Panc1 (cell line): ENCODE measurements around the gene CHRM4. TPM values are rescaled to one million over a fixed set of nuclear protein-coding genes. Genes with fewer than 3 reads are reported as not detected.

Experiments
- ATAC-seq: fragments of 200-7000 bp; cut with Tn5 transposase; 2 replicates; pipeline ENCODE4 v1.9.1; 2020; ENCODE audit warnings: mild to moderate bottlenecking, moderate library complexity
- BruUV-seq: library from RNA; stranded (reverse); fragments of 400-500 nt; replicated peaks from 2 replicates; lab custom pipeline; 2021; lab: Mats Ljungman, UMichigan
- CTCF ChIA-PET: fragments of 300-600 bp; sonication (Branson Sonifier 250); formaldehyde crosslinking; loops from one replicate; lab custom pipeline; 2022; ENCODE audit warnings: antibody characterized with exemption; lab: Charles Lee
- POLR2A ChIA-PET: fragments of 300-600 bp; sonication (Branson Sonifier 250); formaldehyde crosslinking; loops from one replicate; lab custom pipeline; 2022; ENCODE audit warnings: antibody characterized with exemption; lab: Charles Lee
- DNase-seq: peaks from one replicate; pipeline ENCODE4 v3.0.0-alpha.2; 2010; ENCODE audit warnings: low read depth, low spot score
- H3K27ac ChIP-seq: 2 replicates; pipeline ENCODE4 v1.5.1; 2011; ENCODE audit warnings: mild to moderate bottlenecking, low read length, inconsistent platforms
- H3K27me3 ChIP-seq: fragments of 200-500 bp; sonication (Bioruptor generic); 2 replicates; pipeline ENCODE4 v1.6.0; 2014; ENCODE audit warnings: low read length, inconsistent platforms; ENCODE audit not compliant: control insufficient read depth, insufficient read depth
- H3K36me3 ChIP-seq: fragments of 200-500 bp; sonication (Bioruptor generic); 2 replicates; pipeline ENCODE4 v1.5.1; 2014; ENCODE audit warnings: inconsistent platforms, mild to moderate bottlenecking, low read length, moderate library complexity; ENCODE audit not compliant: control insufficient read depth, insufficient read depth
- H3K4me1 ChIP-seq: 2 replicates; pipeline ENCODE4 v1.5.1; 2011; ENCODE audit warnings: inconsistent platforms, mild to moderate bottlenecking, low read length, moderate library complexity; ENCODE audit not compliant: control insufficient read depth, insufficient read depth
- H3K4me3 ChIP-seq, 2 experiments: 2 replicates each; pipeline ENCODE4 v1.5.1; 2011 to 2012; ENCODE audit warnings: low read depth in 2 of 2, low read length in 2 of 2, mild to moderate bottlenecking in 2 of 2, inconsistent platforms in 1 of 2, moderate library complexity in 1 of 2
- H3K9me3 ChIP-seq: fragments of 200-500 bp; sonication (Bioruptor generic); 2 replicates; pipeline ENCODE4 v1.5.1; 2014; ENCODE audit warnings: low read depth, mild to moderate bottlenecking, inconsistent platforms, low read length, moderate library complexity; ENCODE audit not compliant: control insufficient read depth, insufficient read depth
- POLR2AphosphoS5 ChIP-seq: IDR thresholded peaks from 2 replicates; pipeline ENCODE4 v1.6.1; 2012; ENCODE audit warnings: mild to moderate bottlenecking, low read depth, low read length, moderate library complexity
- SIN3A ChIP-seq: IDR thresholded peaks from 2 replicates; pipeline ENCODE4 v1.6.1; 2012; ENCODE audit warnings: low read depth, mild to moderate bottlenecking, low read length, moderate library complexity, borderline replicate concordance; ENCODE audit not compliant: insufficient read depth
- TCF7L2 ChIP-seq: IDR thresholded peaks from 2 replicates; pipeline ENCODE4 v1.6.1; 2011; ENCODE audit warnings: mild to moderate bottlenecking, low read depth, low read length, inconsistent platforms
- in situ Hi-C: cut with HindIII; loops from 2 replicates; pipeline ENCODE4 v1.10.0; 2016; ENCODE audit warnings: low sequenced_read_pairs, low pct_unique_long_range_greater_than_20kb
- intact Hi-C: fragments of 100-400 bp; cut with micrococcal nuclease; formaldehyde crosslinking; loops from one replicate; pipeline ENCODE4 v1.10.0; 2022; ENCODE audit not compliant: unreplicated experiment
- total RNA-seq: library from RNA; stranded (reverse); gene quantifications from one replicate; pipeline ENCODE4 v1.2.1, GENCODE V29; 2021; ENCODE audit not compliant: unreplicated experiment
- TF ChIP-seq, protein P1 (sequence below), 2 experiments: IDR thresholded peaks; 2 replicates each; pipeline ENCODE4 v1.6.1; 2011 to 2012; ENCODE audit warnings: low read depth in 2 of 2, control low read depth in 1 of 2, low read length in 1 of 2, mild to moderate bottlenecking in 1 of 2, moderate library complexity in 1 of 2; ENCODE audit not compliant: insufficient read depth in 1 of 2
- TF ChIP-seq, protein P2 (sequence below): fragments of 450-650 bp; IDR thresholded peaks from 2 replicates; pipeline ENCODE4 v1.5.1; 2017; ENCODE audit warnings: mild to moderate bottlenecking

The CHRM4 gene
- total RNA-seq, 1 experiment from 2014 or later: 3.1 TPM

DNA sequence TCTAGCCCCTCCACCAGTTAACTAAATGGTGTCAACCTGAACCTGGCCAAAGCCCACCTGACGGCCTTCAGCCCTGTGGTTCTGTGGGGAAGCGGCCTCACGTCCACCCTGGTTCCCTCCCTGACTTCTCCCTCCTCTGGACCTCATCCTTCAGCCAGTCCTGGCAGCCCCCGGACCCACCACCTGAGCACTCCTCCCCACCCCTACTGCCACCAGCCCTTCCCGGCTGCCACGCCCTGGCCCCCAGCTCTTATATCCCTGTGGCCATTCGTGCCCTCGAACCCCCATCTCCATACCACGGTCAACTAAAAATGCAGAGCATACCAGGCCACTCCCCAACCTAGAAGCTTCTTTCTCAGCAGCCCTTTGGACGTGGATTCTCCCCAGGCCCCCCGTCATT is 14.3 kb downstream of the CHRM4 start:
- no peak overlapping the region for H3K4me3 ChIP-seq
- no peak for TF ChIP-seq TCF7L2
- TF ChIP-seq, protein P1, sequence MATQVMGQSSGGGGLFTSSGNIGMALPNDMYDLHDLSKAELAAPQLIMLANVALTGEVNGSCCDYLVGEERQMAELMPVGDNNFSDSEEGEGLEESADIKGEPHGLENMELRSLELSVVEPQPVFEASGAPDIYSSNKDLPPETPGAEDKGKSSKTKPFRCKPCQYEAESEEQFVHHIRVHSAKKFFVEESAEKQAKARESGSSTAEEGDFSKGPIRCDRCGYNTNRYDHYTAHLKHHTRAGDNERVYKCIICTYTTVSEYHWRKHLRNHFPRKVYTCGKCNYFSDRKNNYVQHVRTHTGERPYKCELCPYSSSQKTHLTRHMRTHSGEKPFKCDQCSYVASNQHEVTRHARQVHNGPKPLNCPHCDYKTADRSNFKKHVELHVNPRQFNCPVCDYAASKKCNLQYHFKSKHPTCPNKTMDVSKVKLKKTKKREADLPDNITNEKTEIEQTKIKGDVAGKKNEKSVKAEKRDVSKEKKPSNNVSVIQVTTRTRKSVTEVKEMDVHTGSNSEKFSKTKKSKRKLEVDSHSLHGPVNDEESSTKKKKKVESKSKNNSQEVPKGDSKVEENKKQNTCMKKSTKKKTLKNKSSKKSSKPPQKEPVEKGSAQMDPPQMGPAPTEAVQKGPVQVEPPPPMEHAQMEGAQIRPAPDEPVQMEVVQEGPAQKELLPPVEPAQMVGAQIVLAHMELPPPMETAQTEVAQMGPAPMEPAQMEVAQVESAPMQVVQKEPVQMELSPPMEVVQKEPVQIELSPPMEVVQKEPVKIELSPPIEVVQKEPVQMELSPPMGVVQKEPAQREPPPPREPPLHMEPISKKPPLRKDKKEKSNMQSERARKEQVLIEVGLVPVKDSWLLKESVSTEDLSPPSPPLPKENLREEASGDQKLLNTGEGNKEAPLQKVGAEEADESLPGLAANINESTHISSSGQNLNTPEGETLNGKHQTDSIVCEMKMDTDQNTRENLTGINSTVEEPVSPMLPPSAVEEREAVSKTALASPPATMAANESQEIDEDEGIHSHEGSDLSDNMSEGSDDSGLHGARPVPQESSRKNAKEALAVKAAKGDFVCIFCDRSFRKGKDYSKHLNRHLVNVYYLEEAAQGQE (IDR thresholded peaks at IDR 0.05; ENCODE audit: insufficient read depth in 1 of 2, low read depth in 2 of 2, low read length in 1 of 2): no peak
- no peak for TF ChIP-seq POLR2AphosphoS5
- TF ChIP-seq, protein P2, sequence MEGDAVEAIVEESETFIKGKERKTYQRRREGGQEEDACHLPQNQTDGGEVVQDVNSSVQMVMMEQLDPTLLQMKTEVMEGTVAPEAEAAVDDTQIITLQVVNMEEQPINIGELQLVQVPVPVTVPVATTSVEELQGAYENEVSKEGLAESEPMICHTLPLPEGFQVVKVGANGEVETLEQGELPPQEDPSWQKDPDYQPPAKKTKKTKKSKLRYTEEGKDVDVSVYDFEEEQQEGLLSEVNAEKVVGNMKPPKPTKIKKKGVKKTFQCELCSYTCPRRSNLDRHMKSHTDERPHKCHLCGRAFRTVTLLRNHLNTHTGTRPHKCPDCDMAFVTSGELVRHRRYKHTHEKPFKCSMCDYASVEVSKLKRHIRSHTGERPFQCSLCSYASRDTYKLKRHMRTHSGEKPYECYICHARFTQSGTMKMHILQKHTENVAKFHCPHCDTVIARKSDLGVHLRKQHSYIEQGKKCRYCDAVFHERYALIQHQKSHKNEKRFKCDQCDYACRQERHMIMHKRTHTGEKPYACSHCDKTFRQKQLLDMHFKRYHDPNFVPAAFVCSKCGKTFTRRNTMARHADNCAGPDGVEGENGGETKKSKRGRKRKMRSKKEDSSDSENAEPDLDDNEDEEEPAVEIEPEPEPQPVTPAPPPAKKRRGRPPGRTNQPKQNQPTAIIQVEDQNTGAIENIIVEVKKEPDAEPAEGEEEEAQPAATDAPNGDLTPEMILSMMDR: no peak
- no peak for TF ChIP-seq SIN3A
- peaks cover 13% of the 10 kb centered on the region for H3K4me1 ChIP-seq
- in situ Hi-C loops: no loop called here
- no peaks in the 10 kb centered on the region; the same call in 1 of the 2 replicates for H3K36me3 ChIP-seq
- POLR2A ChIA-PET: no interaction called here
- H3K27ac ChIP-seq: no peak overlapping the region
- no peak for ATAC-seq
- BruUV-seq: no TSS peak
- CTCF ChIA-PET: interaction anchor here (0.6 kb wide), 1 partner anchor 22 kb away, joined by 3 read pairs; no protein-coding TSS in a partner anchor
- intact Hi-C loops: no loop called here
- no peak for DNase-seq
- H3K27me3 ChIP-seq: no peaks in the 10 kb centered on the region
- H3K9me3 ChIP-seq: no peaks in the 10 kb centered on the region

DNA sequence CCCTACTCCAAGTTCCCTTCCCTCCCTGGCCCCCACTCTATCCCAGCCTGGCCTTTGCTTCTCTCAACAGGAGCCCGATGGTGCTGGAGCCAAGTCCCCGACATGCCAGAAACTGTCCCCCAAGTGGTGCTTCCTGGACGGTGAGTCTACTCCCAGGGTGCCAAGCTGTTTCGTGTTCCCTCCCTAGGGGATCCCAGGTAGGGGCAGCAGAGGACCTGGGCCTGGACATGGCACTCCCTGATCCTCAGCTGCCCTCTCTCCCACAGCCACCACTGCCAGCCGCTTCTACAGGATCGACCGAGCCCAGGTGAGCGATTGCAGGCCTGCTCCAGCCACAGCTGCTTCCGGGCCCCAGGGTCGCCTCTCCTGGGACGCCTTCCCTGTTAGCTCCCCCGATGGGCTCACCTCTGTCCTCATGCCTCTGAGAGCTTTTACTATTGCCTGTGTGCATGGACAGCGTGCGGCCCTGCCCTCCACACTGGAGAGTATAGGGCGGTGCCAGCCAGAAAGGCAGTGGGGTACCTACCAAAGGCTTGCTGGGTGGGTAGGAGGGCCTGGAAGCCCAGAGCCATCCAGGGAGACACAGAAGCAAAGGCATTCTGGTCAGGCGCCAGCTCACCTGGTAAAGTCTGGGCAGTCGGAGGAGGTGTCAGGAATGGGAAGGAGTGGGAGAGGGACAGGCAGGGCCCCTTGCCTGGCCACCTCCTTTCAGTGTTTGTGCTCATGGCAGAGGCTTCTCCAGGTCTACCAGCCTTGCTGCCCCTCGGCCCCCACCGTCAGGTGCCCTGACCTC is 15.1 kb downstream of the CHRM4 start:
- BruUV-seq: no TSS peak
- POLR2A ChIA-PET: no interaction called here

More for the DNA sequence above, 15.1 kb downstream of the CHRM4 start:
- intact Hi-C loops: no loop called here
- H3K4me1 ChIP-seq: peaks cover 13% of the 10 kb centered on the region
- CTCF ChIA-PET: interaction anchor here (0.6 kb wide), 1 partner anchor 23 kb away, joined by 3 read pairs; no protein-coding TSS in a partner anchor
- H3K27ac ChIP-seq: no peak overlapping the region
- H3K36me3 ChIP-seq: no peaks in the 10 kb centered on the region
- no peaks in the 10 kb centered on the region for H3K27me3 ChIP-seq
- no peak overlapping the region for H3K4me3 ChIP-seq
- no peak for ATAC-seq
- no peaks in the 10 kb centered on the region for H3K9me3 ChIP-seq
- in situ Hi-C loops: no loop called here
- DNase-seq: no peak
- no peak for TF ChIP-seq POLR2AphosphoS5
- TF ChIP-seq, protein P1 (IDR thresholded peaks at IDR 0.05; ENCODE audit: insufficient read depth in 1 of 2, low read depth in 2 of 2, low read length in 1 of 2): no peak
- TF ChIP-seq, protein P2: no peak
- no peak for TF ChIP-seq SIN3A
